ENCODE results near the gene SLC8B1. TPM values are rescaled to one million over a fixed set of nuclear protein-coding genes. Genes with fewer than 3 reads are reported as not detected.

Gene SLC8B1
- total and polyA plus RNA-seq, 9 of the 15 experiments (the other 6 are each of a cell fraction or from before 2014, with no cell fraction given): 0.86 to 34.1 (median 18.5) TPM

- in situ Hi-C loops (cut with MboI) (no loop called here), intact Hi-C loops (cut with micrococcal nuclease) (no loop called here)
- Histone ChIP-seq H3K9me1 (ENCODE audit: control insufficient read depth, insufficient read depth, low read length) (no peaks in the 10 kb centered on the region), H3K27me3 (ENCODE audit: control insufficient read depth in 2 of 2, insufficient read depth in 2 of 2, low read length in 2 of 2) (no peaks in the 10 kb centered on the region), H2AFZ (ENCODE audit: low read depth, low read length) (no peak overlapping the region), H3K9ac (ENCODE audit: insufficient read depth in 1 of 2, low read depth in 2 of 2, low read length in 2 of 2) (no peak overlapping the region), H3K4me2 (ENCODE audit: insufficient read depth, low read length) (no peak overlapping the region), H3K36me3 (ENCODE audit: control insufficient read depth, insufficient read depth, low read length) (peaks cover 40% of the 10 kb centered on the region; the same call in 2 of the 3 replicates), H4K20me1 (replicated peaks; ENCODE audit: control insufficient read depth, insufficient read depth, low read length) (no peaks in the 10 kb centered on the region), H3K9me3 (replicated peaks; ENCODE audit: control insufficient read depth, insufficient read depth, low read depth, low read length) (no peaks in the 10 kb centered on the region), H3K4me1 (replicated peaks in 1 of 2; ENCODE audit: control insufficient read depth in 2 of 2, insufficient read depth in 2 of 2, low read length in 2 of 2) (peaks cover 0 to 8% of the 10 kb centered on the region in 2 experiments; a peak in 1 of 5 replicates), H3K79me2 (ENCODE audit: control insufficient read depth, insufficient read depth, low read length) (no peaks in the 10 kb centered on the region), H3K4me3 (no peak overlapping the region), H3K27ac (ENCODE audit: extremely low read depth, low read depth, low read length) (no peak overlapping the region)
- ATAC-seq: no peak
- no TSS peak for BruUV-seq (replicated peaks)
- CTCF ChIA-PET (ENCODE audit: low intra/inter-chr PET ratio): no interaction called here
- no peak for DNase-seq (ENCODE audit: extremely low read depth in 1 of 4, low spot score in 3 of 4)
- TF ChIP-seq ZNF584 (CRISPR knock-in tag; IDR thresholded peaks at IDR 0.05; ENCODE audit: low read depth): no peak
- no peak for TF ChIP-seq NFIC (IDR thresholded peaks at IDR 0.05)
- no peak for FAIRE-seq
- 79% methylated on average over 6 of the region's 7 CpGs for WGBS (ENCODE audit: insufficient coverage, low coverage, missing lambda C conversion rate)
- POLR2A ChIA-PET: interaction anchor here (0.7 kb wide), 1 partner anchor 9 kb away, joined by 3 read pairs; no protein-coding TSS in a partner anchor
Measured at GRCh38 chr12:113292547-113292946, 42.4 kb downstream of the SLC8B1 start.

- Histone ChIP-seq H3K27me3 (ENCODE audit: control insufficient read depth in 2 of 2, insufficient read depth in 2 of 2, low read length in 2 of 2) (no peaks in the 10 kb centered on the region), H3K9ac (ENCODE audit: insufficient read depth in 1 of 2, low read depth in 2 of 2, low read length in 2 of 2) (no peak overlapping the region), H3K9me3 (replicated peaks; ENCODE audit: control insufficient read depth, insufficient read depth, low read depth, low read length) (no peaks in the 10 kb centered on the region), H3K36me3 (ENCODE audit: control insufficient read depth, insufficient read depth, low read length) (peaks cover 42% of the 10 kb centered on the region; the same call in 2 of the 3 replicates), H4K20me1 (replicated peaks; ENCODE audit: control insufficient read depth, insufficient read depth, low read length) (no peaks in the 10 kb centered on the region), H3K79me2 (ENCODE audit: control insufficient read depth, insufficient read depth, low read length) (no peaks in the 10 kb centered on the region), H3K4me3 (no peak overlapping the region), H3K27ac (ENCODE audit: extremely low read depth, low read depth, low read length) (no peak overlapping the region), H3K9me1 (ENCODE audit: control insufficient read depth, insufficient read depth, low read length) (no peaks in the 10 kb centered on the region), H3K4me2 (ENCODE audit: insufficient read depth, low read length) (no peak overlapping the region), H3K4me1 (replicated peaks in 1 of 2; ENCODE audit: control insufficient read depth in 2 of 2, insufficient read depth in 2 of 2, low read length in 2 of 2) (peaks cover 0 to 6% of the 10 kb centered on the region in 2 experiments; a peak in 1 of 5 replicates), H2AFZ (ENCODE audit: low read depth, low read length) (no peak overlapping the region)
- 54% methylated on average over 6 of the region's 6 CpGs for WGBS (ENCODE audit: insufficient coverage, low coverage, missing lambda C conversion rate)
- POLR2A ChIA-PET: interaction anchor here (0.7 kb wide), 1 partner anchor 8 kb away, joined by 3 read pairs; no protein-coding TSS in a partner anchor
- intact Hi-C loops (cut with micrococcal nuclease): no loop called here
- ATAC-seq (no peak), FAIRE-seq (no peak), DNase-seq (ENCODE audit: extremely low read depth in 1 of 4, low spot score in 3 of 4) (no peak)
- TF ChIP-seq KDM1A (IDR thresholded peaks at IDR 0.05) (no peak), ELK1 (CRISPR knock-in tag; IDR thresholded peaks at IDR 0.05) (no peak), GTF2A2 (tag; IDR thresholded peaks at IDR 0.05) (no peak), ZNF695 (CRISPR knock-in tag; IDR thresholded peaks at IDR 0.05) (no peak), U2AF1 (optimal IDR thresholded peaks at IDR 0.05; ENCODE audit: low read depth, low read length) (no peak)
- TF ChIP-seq, protein P1, sequence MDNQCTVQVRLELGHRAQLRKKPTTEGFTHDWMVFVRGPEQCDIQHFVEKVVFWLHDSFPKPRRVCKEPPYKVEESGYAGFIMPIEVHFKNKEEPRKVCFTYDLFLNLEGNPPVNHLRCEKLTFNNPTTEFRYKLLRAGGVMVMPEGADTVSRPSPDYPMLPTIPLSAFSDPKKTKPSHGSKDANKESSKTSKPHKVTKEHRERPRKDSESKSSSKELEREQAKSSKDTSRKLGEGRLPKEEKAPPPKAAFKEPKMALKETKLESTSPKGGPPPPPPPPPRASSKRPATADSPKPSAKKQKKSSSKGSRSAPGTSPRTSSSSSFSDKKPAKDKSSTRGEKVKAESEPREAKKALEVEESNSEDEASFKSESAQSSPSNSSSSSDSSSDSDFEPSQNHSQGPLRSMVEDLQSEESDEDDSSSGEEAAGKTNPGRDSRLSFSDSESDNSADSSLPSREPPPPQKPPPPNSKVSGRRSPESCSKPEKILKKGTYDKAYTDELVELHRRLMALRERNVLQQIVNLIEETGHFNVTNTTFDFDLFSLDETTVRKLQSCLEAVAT (IDR thresholded peaks at IDR 0.05): no peak
- TF ChIP-seq, protein P2, sequence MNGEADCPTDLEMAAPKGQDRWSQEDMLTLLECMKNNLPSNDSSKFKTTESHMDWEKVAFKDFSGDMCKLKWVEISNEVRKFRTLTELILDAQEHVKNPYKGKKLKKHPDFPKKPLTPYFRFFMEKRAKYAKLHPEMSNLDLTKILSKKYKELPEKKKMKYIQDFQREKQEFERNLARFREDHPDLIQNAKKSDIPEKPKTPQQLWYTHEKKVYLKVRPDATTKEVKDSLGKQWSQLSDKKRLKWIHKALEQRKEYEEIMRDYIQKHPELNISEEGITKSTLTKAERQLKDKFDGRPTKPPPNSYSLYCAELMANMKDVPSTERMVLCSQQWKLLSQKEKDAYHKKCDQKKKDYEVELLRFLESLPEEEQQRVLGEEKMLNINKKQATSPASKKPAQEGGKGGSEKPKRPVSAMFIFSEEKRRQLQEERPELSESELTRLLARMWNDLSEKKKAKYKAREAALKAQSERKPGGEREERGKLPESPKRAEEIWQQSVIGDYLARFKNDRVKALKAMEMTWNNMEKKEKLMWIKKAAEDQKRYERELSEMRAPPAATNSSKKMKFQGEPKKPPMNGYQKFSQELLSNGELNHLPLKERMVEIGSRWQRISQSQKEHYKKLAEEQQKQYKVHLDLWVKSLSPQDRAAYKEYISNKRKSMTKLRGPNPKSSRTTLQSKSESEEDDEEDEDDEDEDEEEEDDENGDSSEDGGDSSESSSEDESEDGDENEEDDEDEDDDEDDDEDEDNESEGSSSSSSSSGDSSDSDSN (IDR thresholded peaks at IDR 0.05; ENCODE audit: borderline replicate concordance in 1 of 2, low read depth in 2 of 2, low read length in 2 of 2): no peak
- in situ Hi-C loops (cut with MboI): no loop called here
- CTCF ChIA-PET (ENCODE audit: low intra/inter-chr PET ratio): no interaction called here
- BruUV-seq (replicated peaks): TSS peak; percentile 46
Measured at GRCh38 chr12:113292091-113292490, 42.8 kb downstream of the SLC8B1 start.

All from K562 (cell line).